ENCODE data around the gene ATG9A.

GRCh38 chr2:219228041-219228910 is 1.2 kb downstream of the ATG9A start:
- no peak for TF ChIP-seq CTCF (IDR thresholded peaks at IDR 0.05)
- TF ChIP-seq FOXP1 (CRISPR knock-in tag; IDR thresholded peaks at IDR 0.05; ENCODE audit: borderline replicate concordance): no peak
- TF ChIP-seq TEAD4 (CRISPR knock-in tag; IDR thresholded peaks at IDR 0.05): no peak
- TF ChIP-seq CREM (CRISPR knock-in tag; IDR thresholded peaks at IDR 0.05): no peak
- TF ChIP-seq ESRRA (CRISPR knock-in tag; IDR thresholded peaks at IDR 0.05; ENCODE audit: borderline replicate concordance): no peak
- no peak for TF ChIP-seq ETV6 (CRISPR knock-in tag; IDR thresholded peaks at IDR 0.05)
- TF ChIP-seq USF1 (CRISPR knock-in tag; IDR thresholded peaks at IDR 0.05): no peak
- TF ChIP-seq TP53 (CRISPR knock-in tag; IDR thresholded peaks at IDR 0.05): no peak
- TF ChIP-seq NR3C1 (CRISPR knock-in tag; conservative IDR thresholded peaks at IDR 0.05; ENCODE audit: low read depth): no peak
- TF ChIP-seq ZNF512 (CRISPR knock-in tag; IDR thresholded peaks at IDR 0.05; ENCODE audit: borderline replicate concordance): no peak
- TF ChIP-seq HMGXB4 (CRISPR knock-in tag; IDR thresholded peaks at IDR 0.05): no peak
- TF ChIP-seq CREB1 (CRISPR knock-in tag; IDR thresholded peaks at IDR 0.05): no peak
